Activated CD4-positive, alpha-beta T cell treated with anti-CD3 and anti-CD28 coated beads, Interleukin-2, Interleukin-6, amounts not matched to agents 100 ng/mL and 50 ng/mL, durations not matched to agents 16 hours and 8 hours (primary cell): ENCODE data around the gene PPP1R9B.

Experiments used
- DNase-seq: peaks from one replicate; pipeline ENCODE4 v3.0.0-alpha.2; 2020

Gene PPP1R9B

DNA sequence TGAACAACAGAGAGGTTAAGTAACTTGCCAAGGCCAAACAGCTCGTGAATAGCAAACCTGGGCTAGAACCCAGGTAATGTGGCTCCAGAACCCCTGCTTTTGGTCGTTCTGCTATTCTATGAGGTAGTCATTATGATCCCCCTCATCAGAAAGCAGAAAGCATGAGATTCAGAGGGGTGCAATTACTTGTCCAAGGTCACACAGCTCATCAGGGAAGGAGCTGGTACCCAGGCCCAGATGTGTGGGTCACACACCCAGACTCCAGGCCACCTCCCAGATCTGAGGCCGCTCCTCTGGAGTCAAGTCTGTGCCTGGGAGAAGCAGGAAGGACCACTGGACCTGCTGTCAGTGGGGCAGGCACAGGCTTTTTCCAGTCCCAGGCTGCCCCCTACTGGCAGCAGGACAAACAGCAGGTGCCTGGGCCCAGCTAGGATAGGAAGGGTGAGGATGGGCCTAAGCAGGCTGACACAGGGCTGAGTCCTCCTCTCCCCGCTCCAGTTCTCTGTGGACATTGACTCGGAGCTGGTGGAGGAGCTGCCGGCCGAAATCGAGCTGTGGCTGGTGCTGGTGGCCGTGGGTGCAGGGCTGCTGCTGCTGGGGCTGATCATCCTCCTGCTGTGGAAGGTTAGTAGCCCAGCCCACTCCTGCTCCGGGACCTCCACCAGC, 63.1 kb downstream of the PPP1R9B start:
- peak; percentile 86 for DNase-seq
